GM19324 (cell line): ENCODE data around the gene CD96.

Source experiments
- ATAC-seq: cut with Tn5 transposase; IDR thresholded peaks from one replicate; pipeline ENCODE4 v1.9.1; 2021; ENCODE audit warnings: mild to moderate bottlenecking, moderate library complexity; ENCODE audit not compliant: unreplicated experiment, low FRiP score

The CD96 gene

DNA sequence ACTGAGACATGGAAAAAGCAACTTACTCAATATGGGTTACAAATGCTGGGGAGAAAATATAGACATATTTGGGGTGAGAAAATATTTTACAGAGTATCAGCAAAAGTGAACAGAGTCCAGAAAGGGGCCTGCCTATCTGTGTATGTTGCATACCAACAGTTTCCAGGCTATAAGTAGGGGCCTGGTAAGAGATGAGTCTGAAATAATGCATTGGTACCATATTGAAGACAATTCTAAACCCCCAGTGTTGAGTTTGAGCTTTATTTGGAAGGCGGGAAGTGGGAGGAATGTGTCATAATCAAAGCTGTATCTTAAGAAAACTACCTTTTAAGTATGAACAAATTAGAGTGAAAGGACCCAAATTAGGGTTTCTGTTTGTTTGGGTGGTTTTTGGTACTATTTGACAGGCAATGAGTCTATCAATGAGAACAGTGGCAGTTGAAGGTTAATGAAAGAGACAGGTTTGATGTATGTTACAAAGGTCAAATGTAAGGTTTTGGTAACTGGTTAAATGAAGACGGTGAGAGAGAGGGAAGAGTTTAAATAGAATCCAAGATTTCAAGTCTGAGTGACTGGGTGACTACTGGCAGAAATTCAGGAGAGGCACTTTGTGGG, 159.4 kb downstream of the CD96 start:
- no peak for ATAC-seq
